ENCODE results near the gene MRPL37.
"Not testable (repeated sequence)": the region's sequence is repeated elsewhere in the genome, so short reads cannot be mapped to it uniquely, and the experiment has no call there.

Gene MRPL37

GRCh38 chr1:54199765-54200518, at the start of gene MRPL37, which contains the start of gene CYB5RL:
TSS of gene MRPL37 (plus strand) at chr1:54200167. CDS start at chr1:54200244, 77 bp downstream.
TSS of gene CYB5RL (minus strand) at chr1:54200030. CDS start at chr1:54195616, 4,414 bp downstream.
- DNase-seq (ENCODE audit: low read depth in 2 of 2): peak; percentile 67 to 82

- no peak for DNase-seq (ENCODE audit: low read depth in 2 of 2)
Measured at GRCh38 chr1:54151013-54151412, 49.0 kb upstream of the MRPL37 start.

GRCh38 chr1:54152696-54153095, 47.3 kb upstream of the MRPL37 start, which contains the start of gene CDCP2:
TSS of gene CDCP2 (minus strand) at chr1:54153000. CDS start at chr1:54152922, 78 bp downstream.
- no peak for DNase-seq (ENCODE audit: low read depth in 2 of 2)

GRCh38 chr1:54153535-54154439, 46.2 kb upstream of the MRPL37 start:
- no peak for DNase-seq (ENCODE audit: low read depth in 2 of 2)

GRCh38 chr1:54156201-54156600, 43.8 kb upstream of the MRPL37 start:
- no peak for DNase-seq (ENCODE audit: low read depth in 2 of 2)

- DNase-seq (ENCODE audit: low read depth in 2 of 2): no peak
Measured at GRCh38 chr1:54156986-54157385, 43.0 kb upstream of the MRPL37 start.

- DNase-seq (ENCODE audit: low read depth in 2 of 2): no peak
Measured at GRCh38 chr1:54157401-54157800, 42.6 kb upstream of the MRPL37 start.

- no peak for DNase-seq (ENCODE audit: low read depth in 2 of 2)
Measured at GRCh38 chr1:54158071-54158470, 41.9 kb upstream of the MRPL37 start.

- no peak for DNase-seq (ENCODE audit: low read depth in 2 of 2)
Measured at GRCh38 chr1:54159733-54160316, 40.1 kb upstream of the MRPL37 start.

GRCh38 chr1:54160351-54160750, 39.6 kb upstream of the MRPL37 start:
- DNase-seq (ENCODE audit: low read depth in 2 of 2): no peak

GRCh38 chr1:54161495-54162168, 38.3 kb upstream of the MRPL37 start:
- DNase-seq (ENCODE audit: low read depth in 2 of 2): no peak

GRCh38 chr1:54163051-54163450, 36.9 kb upstream of the MRPL37 start:
- no peak for DNase-seq (ENCODE audit: low read depth in 2 of 2)

- no peak for DNase-seq (ENCODE audit: low read depth in 2 of 2)
Measured at GRCh38 chr1:54163573-54163972, 36.4 kb upstream of the MRPL37 start.

- no peak for DNase-seq (ENCODE audit: low read depth in 2 of 2)
Measured at GRCh38 chr1:54165146-54165545, 34.8 kb upstream of the MRPL37 start.

GRCh38 chr1:54166357-54166756, 33.6 kb upstream of the MRPL37 start:
- DNase-seq (ENCODE audit: low read depth in 2 of 2): not testable (repeated sequence)

GRCh38 chr1:54167422-54168139, 32.4 kb upstream of the MRPL37 start:
- no peak for DNase-seq (ENCODE audit: low read depth in 2 of 2)

- DNase-seq (ENCODE audit: low read depth in 2 of 2): no peak
Measured at GRCh38 chr1:54168206-54168965, 31.6 kb upstream of the MRPL37 start.

- no peak for DNase-seq (ENCODE audit: low read depth in 2 of 2)
Measured at GRCh38 chr1:54169068-54169467, 30.9 kb upstream of the MRPL37 start.

- DNase-seq (ENCODE audit: low read depth in 2 of 2): no peak
Measured at GRCh38 chr1:54171016-54171415, 29.0 kb upstream of the MRPL37 start.

- no peak for DNase-seq (ENCODE audit: low read depth in 2 of 2)
Measured at GRCh38 chr1:54171606-54172005, 28.4 kb upstream of the MRPL37 start.
